GM18508 (cell line): Measurements from ENCODE around the gene REG1B.
"Not testable (repeated sequence)": the region's sequence is repeated elsewhere in the genome, so short reads cannot be mapped to it uniquely, and the experiment has no call there.

Experiments used
- ATAC-seq: cut with Tn5 transposase; IDR thresholded peaks from one replicate; pipeline ENCODE4 v1.9.1; 2021; ENCODE audit warnings: moderate number of reproducible peaks; ENCODE audit not compliant: insufficient read depth, unreplicated experiment

The REG1B gene

DNA sequence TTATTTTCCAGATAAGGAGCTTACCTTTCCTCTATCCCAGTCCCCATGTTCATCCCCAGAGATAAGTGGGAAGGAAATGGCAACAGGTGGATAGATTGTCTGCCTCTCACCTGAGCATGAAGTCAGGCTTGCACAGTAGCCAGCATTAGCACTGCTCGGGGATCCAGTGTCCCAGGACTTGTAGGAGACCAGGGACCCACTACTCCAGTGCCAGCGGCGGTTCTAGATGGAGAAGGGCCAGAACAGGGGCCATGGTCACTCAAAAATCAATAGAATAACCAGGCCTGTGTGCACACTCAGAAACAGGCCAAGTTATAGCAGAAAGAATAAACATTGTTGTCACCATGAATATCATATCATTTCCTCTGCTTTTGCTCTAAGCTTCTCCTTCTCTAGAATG, 2.4 kb downstream of the REG1B start:
- ATAC-seq: no peak

DNA sequence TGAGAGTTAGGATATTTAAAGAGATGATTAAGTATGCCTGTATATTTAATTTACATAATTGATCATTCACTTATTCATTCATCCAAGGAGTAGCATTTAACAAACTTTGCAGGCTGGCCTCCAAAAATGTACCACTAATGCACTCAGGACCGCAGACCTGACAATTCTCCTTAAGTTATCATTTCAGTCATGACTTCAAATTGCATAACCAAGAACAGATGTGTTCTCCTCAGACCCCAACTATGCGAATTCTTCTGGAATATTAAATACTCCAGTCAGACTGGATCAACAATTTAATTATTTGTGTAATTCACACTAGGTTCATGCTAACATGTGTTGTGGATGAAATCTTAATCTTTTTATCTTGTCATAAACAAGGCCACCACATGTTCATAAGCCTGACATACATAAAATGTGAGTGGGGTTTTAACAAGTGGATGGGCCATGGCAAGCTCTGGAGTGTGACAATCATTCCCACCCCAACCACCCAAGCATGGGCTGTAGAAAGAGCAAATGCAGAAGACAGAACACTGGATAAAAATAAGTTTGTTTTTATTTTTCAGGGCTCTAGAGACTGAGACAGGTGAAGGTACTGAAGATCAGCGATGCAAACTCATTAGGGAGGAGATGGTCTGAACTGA, 3.2 kb downstream of the REG1B start:
- no peak for ATAC-seq

DNA sequence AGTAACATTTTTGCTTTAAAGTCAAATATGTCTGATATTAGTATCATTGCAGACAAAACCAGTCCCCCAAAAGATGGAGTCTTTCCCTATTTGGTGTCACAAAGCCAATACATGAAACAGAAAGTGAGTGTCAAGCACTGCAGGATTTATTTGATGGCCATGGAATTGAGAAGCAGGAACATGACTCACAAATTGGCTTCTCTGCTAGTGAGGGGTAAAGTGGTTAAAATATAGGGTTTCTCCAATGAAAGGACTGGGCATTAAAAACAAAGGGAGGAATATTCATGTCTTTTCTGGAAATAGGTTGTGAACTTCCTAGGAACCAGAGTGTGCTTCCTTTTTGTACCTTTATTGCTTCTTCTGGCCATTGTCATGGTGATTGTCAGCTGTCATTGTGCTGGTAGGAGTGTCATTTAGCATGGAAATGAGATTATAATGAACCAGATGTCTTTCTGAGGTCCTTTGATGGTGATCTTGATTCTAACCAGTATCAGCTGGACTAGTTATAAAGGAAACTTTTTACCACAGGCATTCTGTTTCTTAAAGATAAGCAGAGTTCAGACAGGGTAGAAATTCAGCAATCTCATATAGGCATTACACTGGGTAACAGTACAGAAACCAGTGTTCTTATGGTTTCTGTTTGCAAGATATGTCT, 4.1 kb downstream of the REG1B start:
- ATAC-seq: no peak

DNA sequence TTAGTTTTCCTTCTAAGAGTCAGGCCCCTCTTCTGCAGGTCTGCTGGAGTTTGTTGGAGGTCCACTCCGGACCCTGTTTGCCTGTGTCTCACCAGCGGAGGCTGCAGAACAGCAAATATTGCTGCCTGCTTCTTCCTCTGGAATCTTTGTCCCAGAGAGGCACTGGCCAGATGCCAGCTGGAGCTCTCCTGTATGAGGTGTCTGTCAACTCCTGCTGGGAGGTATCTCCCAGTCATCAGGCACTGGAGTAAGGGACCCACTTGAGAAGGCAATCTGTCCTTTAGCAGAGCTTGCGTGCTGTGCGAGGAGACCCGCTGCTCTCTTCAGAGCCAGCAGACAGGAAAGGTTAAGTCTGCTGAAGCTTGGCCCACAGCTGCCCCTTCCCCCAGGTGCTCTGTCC, 4.8 kb downstream of the REG1B start:
- no peak for ATAC-seq

DNA sequence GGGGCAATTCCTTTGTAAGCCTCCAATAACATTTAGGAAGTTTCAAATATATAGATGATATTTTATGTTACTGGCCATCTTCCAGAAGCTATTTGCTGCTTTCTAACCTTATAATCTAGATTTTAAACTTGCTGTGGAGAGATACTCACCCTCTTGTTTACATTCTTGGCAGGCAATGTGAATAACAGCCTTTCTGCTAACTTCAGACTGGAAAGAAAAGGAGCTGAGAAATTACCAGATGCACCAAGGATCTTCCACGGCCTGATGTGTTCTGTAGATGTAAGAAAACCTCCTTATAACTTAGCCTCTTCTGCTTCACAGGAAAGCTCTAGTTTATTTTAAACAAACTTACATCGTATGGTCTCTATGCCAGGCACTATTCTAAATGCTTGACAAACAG, 16.7 kb downstream of the REG1B start:
- no peak for ATAC-seq

DNA sequence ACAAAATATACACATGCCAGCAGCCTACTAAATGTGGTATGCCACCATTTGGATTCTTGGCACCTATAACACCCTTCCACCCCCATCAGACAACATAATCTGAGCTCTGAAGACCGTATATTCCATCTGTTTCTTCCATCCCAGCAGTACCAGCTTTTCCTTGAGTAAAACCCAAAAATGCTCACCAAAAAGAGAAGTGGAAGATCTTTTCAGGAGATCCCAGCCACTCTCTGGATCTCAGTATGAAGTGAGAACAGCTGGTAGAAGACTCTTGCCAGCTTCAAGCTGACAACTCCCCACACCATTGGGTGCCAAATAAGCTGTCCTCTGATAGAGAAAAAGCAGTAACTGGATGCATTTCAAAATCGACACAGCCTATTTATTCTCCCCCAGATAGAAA, 22.6 kb downstream of the REG1B start:
- ATAC-seq: no peak

DNA sequence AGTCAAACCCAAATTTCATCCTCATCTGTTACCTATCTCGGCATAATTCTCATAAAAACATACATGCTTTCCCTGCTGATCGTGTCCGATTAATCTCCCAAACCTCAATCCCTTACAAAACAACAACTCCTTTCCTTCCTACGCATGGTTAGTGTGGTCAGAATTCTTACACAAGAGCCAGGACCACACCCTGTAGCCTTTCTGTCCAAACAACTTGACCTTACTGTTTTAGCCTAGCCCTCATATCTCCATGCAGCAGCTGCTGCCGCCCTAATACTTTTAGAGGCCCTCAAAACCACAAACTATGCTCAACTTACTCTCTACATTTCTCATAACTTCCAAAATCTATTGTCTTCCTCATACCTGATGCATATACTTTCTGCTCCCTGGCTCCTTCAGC, 33.0 kb downstream of the REG1B start:
- not testable (repeated sequence) for ATAC-seq

DNA sequence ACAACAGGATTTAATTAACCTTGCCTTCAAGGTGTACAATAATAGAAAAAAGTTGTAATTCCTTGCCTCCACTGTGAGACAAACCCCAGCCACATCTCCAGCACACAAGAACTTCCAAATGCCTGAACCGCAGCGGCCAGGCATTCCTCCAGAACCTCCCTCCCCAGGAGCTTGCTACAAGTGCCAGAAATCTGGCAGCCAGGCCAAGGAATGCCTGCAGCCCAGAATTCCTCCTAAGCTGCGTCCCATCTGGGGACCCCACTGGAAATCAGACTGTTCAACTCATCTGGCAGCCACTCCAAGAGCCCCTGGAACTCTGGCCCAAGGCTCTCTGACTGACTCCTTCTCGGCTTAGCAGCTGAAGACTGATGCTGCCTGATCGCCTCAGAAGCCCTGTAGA, 34.3 kb downstream of the REG1B start:
- not testable (repeated sequence) for ATAC-seq

DNA sequence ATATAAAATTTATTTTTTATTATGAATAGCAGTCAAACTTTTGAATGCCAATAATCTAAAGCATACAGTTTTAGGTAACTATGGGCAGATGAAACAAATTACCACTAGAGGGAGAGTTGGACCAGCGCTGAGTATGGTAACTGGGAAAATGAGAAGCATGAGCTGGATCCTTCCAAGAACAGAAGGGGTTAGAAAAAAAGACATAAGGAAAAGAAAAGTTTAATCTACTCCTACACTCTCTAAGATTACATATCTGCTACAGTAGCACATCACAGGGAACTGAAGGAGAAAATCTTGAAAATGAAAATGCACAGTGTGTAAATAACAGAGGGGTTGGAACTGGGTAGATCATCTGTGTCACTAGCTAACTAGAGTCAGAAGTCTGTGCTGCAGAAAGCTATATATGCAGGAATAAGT, 46.8 kb downstream of the REG1B start:
- ATAC-seq: no peak

DNA sequence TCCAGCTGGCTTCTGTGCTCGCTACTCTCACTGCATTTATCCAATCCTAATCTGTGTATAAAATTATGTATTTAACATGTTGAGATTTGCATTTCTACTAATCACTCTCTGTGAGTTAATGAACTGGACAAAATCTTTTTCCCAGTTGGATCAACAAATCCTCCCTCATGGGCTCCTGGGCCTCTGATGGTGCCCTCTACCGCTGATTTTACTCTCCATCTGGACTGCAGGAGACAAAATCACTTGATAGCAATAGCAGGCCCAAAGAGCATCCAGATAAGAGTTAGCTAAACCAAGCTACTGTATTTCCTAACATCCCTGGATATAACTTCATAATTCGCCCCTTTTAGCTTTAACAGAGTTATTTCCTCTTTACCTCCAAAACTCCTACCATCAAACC, 47.8 kb downstream of the REG1B start:
- no peak for ATAC-seq
